HG03159 (cell line): ENCODE data around the gene KBTBD13.

ENCODE experiments used
- ATAC-seq: cut with Tn5 transposase; IDR thresholded peaks from one replicate; pipeline ENCODE4 v1.9.1; 2021; ENCODE audit warnings: mild to moderate bottlenecking, moderate library complexity; ENCODE audit not compliant: unreplicated experiment

The KBTBD13 gene

DNA sequence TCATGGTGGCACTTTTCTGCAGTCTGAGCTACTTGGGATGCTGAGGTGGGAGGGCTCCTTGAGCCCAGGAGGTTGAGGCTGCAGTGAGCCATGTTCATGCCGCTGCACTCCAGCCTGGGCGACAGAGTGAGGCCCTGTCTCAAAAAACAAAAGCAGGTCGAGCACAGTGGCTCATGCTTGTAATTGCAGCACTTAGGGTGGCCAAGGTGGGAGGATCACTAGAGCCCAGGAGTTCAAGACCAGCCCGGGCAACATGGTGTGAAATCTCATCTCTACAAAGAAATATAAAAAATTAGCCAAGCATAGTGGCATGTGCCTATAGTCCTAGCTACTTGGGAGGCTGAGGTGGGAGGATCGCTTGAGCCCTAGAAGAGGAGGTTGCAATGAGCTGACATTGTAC is 28.5 kb downstream of the KBTBD13 start:
- ATAC-seq = no peak

DNA sequence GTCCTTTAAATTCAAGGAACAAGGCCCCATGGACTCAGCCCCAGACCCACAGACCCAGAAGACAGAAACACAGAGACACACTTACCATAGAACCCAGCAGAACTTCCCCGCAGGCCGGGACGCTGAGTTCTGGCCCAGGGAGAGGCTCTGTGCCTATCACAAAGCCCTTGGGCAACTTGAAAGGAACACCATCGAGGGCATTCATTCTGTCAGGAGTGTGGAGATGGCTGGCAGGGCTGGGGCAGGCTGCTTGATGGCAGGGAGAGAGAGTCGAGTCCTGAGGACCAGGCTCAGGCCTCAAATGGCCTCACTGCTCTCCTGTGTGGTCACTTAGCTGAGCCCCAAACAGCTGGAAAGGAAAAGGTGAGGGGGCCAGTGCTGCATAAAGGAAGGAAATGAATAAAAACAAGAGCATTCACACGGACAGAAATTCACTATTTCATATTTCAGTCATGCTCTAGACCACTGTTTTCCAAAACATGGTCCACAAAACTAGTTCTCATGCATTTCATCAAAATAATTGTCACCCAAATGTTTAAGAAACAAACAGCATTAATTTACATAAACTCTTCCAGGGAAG is 29.6 kb downstream of the KBTBD13 start:
- no peak for ATAC-seq

DNA sequence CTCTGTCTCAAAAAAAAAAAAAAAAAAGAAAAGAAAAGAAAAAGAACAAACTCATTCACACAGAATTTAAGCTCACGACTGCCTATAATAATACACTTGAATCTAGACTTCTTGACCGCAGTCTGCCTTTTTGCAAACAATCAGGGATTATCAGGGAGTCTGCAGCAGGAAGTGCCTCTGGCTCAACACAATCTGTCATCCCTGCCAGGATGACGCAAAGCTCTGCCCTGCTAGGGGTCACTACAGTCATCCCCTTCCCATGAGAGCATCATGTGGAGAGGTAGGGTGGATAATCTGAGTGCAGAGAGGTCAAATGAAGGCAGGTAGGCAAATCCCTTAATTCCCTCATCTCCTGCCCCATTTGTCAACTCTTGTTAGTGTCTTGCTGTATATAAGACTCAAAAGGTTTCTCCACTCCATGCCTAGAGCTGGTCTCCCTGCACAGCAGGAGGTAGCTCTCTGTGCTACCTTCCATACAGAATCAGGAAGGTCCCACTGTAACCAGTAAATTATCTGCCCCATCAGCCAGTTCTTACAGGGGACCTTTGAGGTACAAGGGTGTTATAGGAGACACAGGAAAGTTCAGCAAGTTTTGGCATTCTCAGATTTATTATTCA is 34.2 kb downstream of the KBTBD13 start:
- no peak for ATAC-seq

GRCh38 chr15:65115086-65115485 is 38.5 kb downstream of the KBTBD13 start, which contains the start of gene UBAP1L:
Gene UBAP1L (minus strand): TSS chr15:65115200. CDS start chr15:65106215, 8,985 bp downstream.
- ATAC-seq = no peak

- ATAC-seq = no peak
Measured at GRCh38 chr15:65115542-65115941, 39.0 kb downstream of the KBTBD13 start.
